K562 (cell line): ENCODE results near the gene L3MBTL3. TPM values are rescaled to one million over a fixed set of nuclear protein-coding genes. Genes with fewer than 3 reads are reported as not detected.

Experiments
- ARNT ChIP-seq, 2 experiments: fragments of 450-650 bp; IDR thresholded peaks; 2 replicates each; pipeline ENCODE4 v1.6.1; 2016; ENCODE audit warnings: mild to moderate bottlenecking in 1 of 2
- ATF7 ChIP-seq: fragments of 450-650 bp; IDR thresholded peaks from 2 replicates; pipeline ENCODE4 v1.7.1; 2014; ENCODE audit warnings: mild to moderate bottlenecking, moderate library complexity
- CBFA2T3 ChIP-seq: fragments of 450-650 bp; IDR thresholded peaks from 2 replicates; pipeline ENCODE4 v1.6.1; 2017
- CBFB ChIP-seq: sonication (generic); formaldehyde crosslinking; IDR thresholded peaks from 2 replicates; pipeline ENCODE4 v1.4.0; 2020; ENCODE audit warnings: mild to moderate bottlenecking, missing genetic modification reagents
- DMBX1 ChIP-seq: fragments of 250-450 bp; sonication (Bioruptor Pico); IDR thresholded peaks from 2 replicates; pipeline ENCODE4 v1.8.0; 2022; ENCODE audit warnings: inconsistent platforms, mild to moderate bottlenecking, moderate library complexity, borderline replicate concordance
- HINFP ChIP-seq: fragments of 450-650 bp; conservative IDR thresholded peaks from 2 replicates; pipeline ENCODE4 v1.6.1; 2016; ENCODE audit warnings: missing genetic modification characterization, low read depth, mild to moderate bottlenecking, control low read depth, missing compliant biosample characterization
- HIVEP1 ChIP-seq: fragments of 250-450 bp; sonication (Bioruptor Pico); IDR thresholded peaks from 2 replicates; pipeline ENCODE4 v1.4.0; 2020; ENCODE audit warnings: mild to moderate bottlenecking
- KLF16 ChIP-seq: IDR thresholded peaks from 2 replicates; pipeline ENCODE4 v1.6.1; 2016; ENCODE audit warnings: antibody characterized with exemption
- TEAD2 ChIP-seq: fragments of 450-650 bp; IDR thresholded peaks from 2 replicates; pipeline ENCODE4 v1.6.1; 2016; ENCODE audit warnings: missing genetic modification characterization, control low read depth, missing compliant biosample characterization
- ZBTB43 ChIP-seq: sonication (generic); formaldehyde crosslinking; IDR thresholded peaks from 2 replicates; pipeline ENCODE4 v1.8.0; 2023; ENCODE audit warnings: mild to moderate bottlenecking, missing genetic modification reagents
- ZNF695 ChIP-seq: fragments of 450-650 bp; formaldehyde crosslinking; IDR thresholded peaks from 2 replicates; pipeline ENCODE4 v1.4.0; 2020; ENCODE audit warnings: mild to moderate bottlenecking, moderate library complexity
- ZNF717 ChIP-seq: fragments of 250-450 bp; sonication (Bioruptor Pico); IDR thresholded peaks from 2 replicates; pipeline ENCODE4 v1.5.0; 2021
- polyA plus RNA-seq, 8 experiments: library from polyadenylated mRNA; depleted of rRNA in 4 of 8; stranded (reverse) in 5 of 8; unstranded in 3 of 8; fragments of >200 nt; fragmentation: Nextera tagmentation in 2 of 8; fragmentation: Illumina TruSeq in 1 of 8; extraction: Ambion mirVana in 2 of 8; extraction: Trizol in 1 of 8; gene quantifications; 2 replicates each; pipeline versions ENCODE4 v1.2.1 to v1.2.3, GENCODE V29; 2011 to 2014; ENCODE audit warnings: inconsistent platforms in 1 of 8, missing spikeins in 1 of 8
- total RNA-seq, 7 experiments: library from RNA; depleted of rRNA in 6 of 7; stranded (reverse); fragments of >200 nt in 6 of 7; fragmentation: Illumina TruSeq in 2 of 7; extraction: Trizol in 2 of 7; gene quantifications; 2 replicates each; pipeline versions ENCODE4 v1.2.1 to v1.2.3, GENCODE V29; 2011 to 2021; ENCODE audit warnings: low replicate concordance in 1 of 7

Gene L3MBTL3
- total and polyA plus RNA-seq, 9 of the 15 experiments (the other 6 are each of a cell fraction or from before 2014, with no cell fraction given): 0.83 to 6.9 (median 5.4) TPM

- TF ChIP-seq CBFA2T3 (no peak), KLF16 (no peak), ATF7 (no peak), HIVEP1 (CRISPR knock-in tag) (no peak), TEAD2 (tag) (no peak), CBFB (no peak), DMBX1 (CRISPR knock-in tag) (no peak), ZBTB43 (CRISPR knock-in tag) (no peak), HINFP (tag) (no peak), ZNF695 (no peak), ZNF717 (CRISPR knock-in tag) (no peak), ARNT (IDR thresholded peaks at IDR 0.05) (no peak)
Observed at GRCh38 chr6:130163266-130163665, 144.9 kb downstream of the L3MBTL3 start (continued).
